Hematopoietic multipotent progenitor cell (in vitro differentiated cells): Measurements from ENCODE around the gene LPO. TPM values are rescaled to one million over a fixed set of nuclear protein-coding genes. Genes with fewer than 3 reads are reported as not detected.

Experiments used
- DNase-seq, 3 donors: peaks; one replicate each; pipeline ENCODE4 v3.0.0-alpha.2; 2011 to 2015; ENCODE audit warnings: low read depth in 2 of 3, low spot score in 2 of 3
- total RNA-seq: library from RNA; depleted of rRNA; stranded (reverse); fragments of >200 nt; gene quantifications from one replicate; pipeline ENCODE4 v1.2.3, GENCODE V29; 2012

The LPO gene
- total RNA-seq, 1 donor: under 0.01 TPM

- no peak for DNase-seq
These were observed 38.0 kb downstream of the LPO start for GRCh38 chr17:58276423-58276822.

GRCh38 chr17:58277107-58277801 is 38.9 kb downstream of the LPO start:
- peak in 1 of 3 donors; percentile 70 for DNase-seq

GRCh38 chr17:58277802-58278595 is 39.6 kb downstream of the LPO start:
- no peak for DNase-seq

- no peak for DNase-seq
These were observed 40.3 kb downstream of the LPO start for GRCh38 chr17:58278661-58279015.

- DNase-seq: no peak
These were observed 40.8 kb downstream of the LPO start for GRCh38 chr17:58279016-58279711.

GRCh38 chr17:58279736-58280479 is 41.5 kb downstream of the LPO start:
- DNase-seq: peak in 1 of 3 donors; percentile 65

- no peak for DNase-seq
These were observed 42.3 kb downstream of the LPO start, which contains the start of gene MPO for GRCh38 chr17:58280480-58281217. Gene MPO, minus strand, starts transcription at chr17:58280935. Its CDS starts 177 bp downstream, at chr17:58280758.

- DNase-seq: peak in 2 of 3 donors; percentile 50 to 90
These were observed 43.2 kb downstream of the LPO start for GRCh38 chr17:58281511-58282011.

GRCh38 chr17:58282442-58282841 is 44.1 kb downstream of the LPO start:
- no peak for DNase-seq

GRCh38 chr17:58283674-58284612 is 45.6 kb downstream of the LPO start:
- no peak for DNase-seq

- DNase-seq: no peak
These were observed 46.4 kb downstream of the LPO start for GRCh38 chr17:58284613-58285421.

- DNase-seq: no peak
These were observed 47.0 kb downstream of the LPO start for GRCh38 chr17:58285422-58285810.

GRCh38 chr17:58289869-58290268 is 51.5 kb downstream of the LPO start:
- DNase-seq: no peak

GRCh38 chr17:58291246-58291645 is 52.9 kb downstream of the LPO start:
- no peak for DNase-seq

- DNase-seq: no peak
These were observed 55.6 kb downstream of the LPO start for GRCh38 chr17:58294034-58294433.

GRCh38 chr17:58300336-58300735 is 62.0 kb downstream of the LPO start:
- no peak for DNase-seq

GRCh38 chr17:58301504-58302150 is 63.2 kb downstream of the LPO start:
- no peak for DNase-seq
